Lower leg skin (tissue), 3 donors: ENCODE data around the gene RIPPLY2.

Source experiments
- CTCF ChIP-seq, 3 donors: fragments of 450-650 bp; IDR thresholded peaks; one replicate each; pipeline ENCODE4 v1.5.1; 2016; ENCODE audit warnings: antibody characterized with exemption in 3 of 3, mild to moderate bottlenecking in 3 of 3, moderate library complexity in 2 of 3
- POLR2A ChIP-seq, 2 donors: fragments of 450-650 bp; IDR thresholded peaks; one replicate each; pipeline ENCODE4 v1.6.1; 2016 to 2017; ENCODE audit warnings: antibody characterized with exemption in 2 of 2, mild to moderate bottlenecking in 1 of 2, moderate library complexity in 1 of 2

GRCh38 chr6:83872386-83873118, 19.4 kb downstream of the RIPPLY2 start:
- TF ChIP-seq CTCF (IDR thresholded peaks at IDR 0.05) (no peak), POLR2A (IDR thresholded peaks at IDR 0.05) (no peak)
